ENCODE measurements around the gene ALLC.

- no peak for TF ChIP-seq CTCF (IDR thresholded peaks at IDR 0.05)
- TF ChIP-seq EP300 (IDR thresholded peaks at IDR 0.05) = no peak
- no peak for TF ChIP-seq REST (IDR thresholded peaks at IDR 0.05)
- TF ChIP-seq POLR2A (IDR thresholded peaks at IDR 0.05; ENCODE audit: low read length) = no peak
- TF ChIP-seq ZFP36 (IDR thresholded peaks at IDR 0.05; ENCODE audit: borderline replicate concordance, partially characterized antibody) = no peak
- no peak for TF ChIP-seq RFX5 (IDR thresholded peaks at IDR 0.05)
- no peak for TF ChIP-seq RAD21 (conservative IDR thresholded peaks at IDR 0.05 in 1 of 2, IDR thresholded peaks at IDR 0.05 in 1 of 2)
- no peak for TF ChIP-seq SREBF2 (IDR thresholded peaks at IDR 0.05)
Measured at GRCh38 chr2:3635171-3635974, 22.6 kb upstream of the ALLC start.

Data from A549 (cell line).